Stimulated activated CD8-positive, alpha-beta memory T cell treated with anti-CD3 and anti-CD28 coated beads, Interleukin-7, amount 100 ng/mL, for 24 hours (primary cell): Measurements from ENCODE around the gene GABRA4.

ENCODE experiments used
- DNase-seq: peaks from one replicate; pipeline ENCODE4 v3.0.0-alpha.2; 2020; ENCODE audit warnings: low read depth

The GABRA4 gene

DNA sequence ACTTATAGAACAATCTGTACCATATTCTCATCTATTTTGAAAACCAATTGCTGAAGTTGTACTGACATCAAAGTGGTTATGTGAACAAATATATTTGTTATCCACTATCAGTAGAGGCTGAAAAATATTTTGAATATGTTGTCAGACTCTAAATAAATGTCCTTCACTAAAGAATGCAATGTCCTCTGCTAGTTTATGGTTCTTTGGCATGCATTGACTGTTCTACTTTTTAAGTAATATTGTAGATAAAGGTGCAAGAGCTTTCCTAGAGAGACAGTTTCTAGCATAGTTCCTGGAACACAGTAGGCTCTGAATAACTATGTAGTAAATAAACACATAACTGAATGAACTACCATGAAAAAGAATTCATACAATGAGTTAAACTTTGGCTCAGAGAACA lies 66.2 kb downstream of the GABRA4 start:
- DNase-seq = no peak

DNA sequence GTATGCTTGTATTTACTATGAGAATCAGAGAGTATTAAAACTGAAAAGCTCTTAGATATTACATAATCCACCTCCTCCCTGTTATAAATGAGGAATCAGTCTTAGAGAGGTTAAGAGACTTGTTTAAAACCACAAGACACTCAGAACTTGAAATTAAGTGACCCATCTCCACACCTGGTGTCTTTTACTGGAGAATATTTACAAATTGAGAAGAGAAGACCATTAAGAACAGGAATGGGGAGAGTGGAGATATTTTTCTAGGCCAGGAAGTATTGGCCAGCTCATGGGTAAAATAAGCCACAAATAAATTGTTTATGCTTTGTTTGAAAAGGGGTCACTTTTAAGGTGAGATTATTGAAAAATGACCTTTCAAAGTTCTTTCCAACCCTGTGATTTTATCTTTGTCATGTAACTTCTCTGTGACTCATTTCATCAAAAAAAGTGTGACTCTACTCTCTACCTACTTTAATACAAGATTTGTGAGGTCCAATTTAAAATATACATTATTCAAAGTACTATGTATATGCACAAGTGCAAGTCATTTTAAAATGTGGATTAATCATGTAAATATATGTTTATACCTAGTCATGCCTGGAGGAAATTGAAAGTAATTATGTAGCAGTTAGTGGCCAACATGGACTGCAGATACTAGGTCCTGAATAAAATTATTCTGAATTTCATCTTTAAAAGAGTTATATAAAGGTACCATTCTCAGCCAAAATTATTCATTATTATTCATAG lies 68.4 kb downstream of the GABRA4 start:
- no peak for DNase-seq

- DNase-seq = no peak
Observed at GRCh38 chr4:46922205-46922604, 71.2 kb downstream of the GABRA4 start.

GRCh38 chr4:46909078-46909477 lies 84.3 kb downstream of the GABRA4 start, which contains the start of gene COX7B2:
COX7B2 (minus strand) TSS chr4:46909245; CDS start chr4:46735192, 174,053 bp downstream.
- DNase-seq = no peak

DNA sequence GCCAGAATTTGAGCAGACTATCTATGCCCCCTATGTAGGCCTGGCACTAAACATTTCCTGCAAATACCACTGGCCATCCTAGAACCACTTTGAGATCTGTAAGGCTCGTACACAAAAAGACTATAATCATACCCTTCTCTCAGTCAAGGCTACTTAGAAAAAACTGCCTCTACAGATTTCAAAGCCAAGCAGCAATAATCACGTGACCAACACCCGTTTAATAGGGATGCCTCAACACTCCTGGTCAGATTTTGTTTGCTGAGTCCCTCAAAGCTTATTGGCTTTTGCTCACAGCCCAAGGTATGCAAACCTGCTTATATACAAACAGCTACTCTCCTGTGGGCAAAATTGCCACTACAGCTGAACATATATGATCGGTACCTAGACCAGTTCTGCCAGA lies 85.2 kb downstream of the GABRA4 start:
- no peak for DNase-seq

- DNase-seq = no peak
Observed at GRCh38 chr4:46900082-46900481, 93.3 kb downstream of the GABRA4 start.

GRCh38 chr4:46894826-46895225 lies 98.6 kb downstream of the GABRA4 start:
- DNase-seq = no peak

DNA sequence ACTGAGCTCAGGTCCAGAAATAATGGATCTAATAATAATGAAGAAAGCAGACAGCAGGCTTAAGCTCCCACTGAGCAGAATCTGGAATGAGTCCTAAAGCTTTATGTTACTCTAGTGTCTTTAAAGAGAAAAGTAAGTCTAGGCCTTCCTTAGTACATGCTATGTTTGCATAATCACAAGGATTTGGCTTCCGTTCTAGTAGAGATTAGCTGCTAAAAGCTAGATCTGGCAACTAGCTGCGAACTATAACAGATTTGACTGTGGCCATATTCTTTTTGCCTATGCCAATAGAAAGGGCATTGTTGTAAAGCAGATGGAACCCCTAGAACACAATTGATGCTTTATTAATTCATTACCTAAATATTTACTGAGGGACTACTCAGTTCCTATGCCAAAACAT lies 103.3 kb downstream of the GABRA4 start:
- DNase-seq = no peak

GRCh38 chr4:46889410-46889809 lies 104.0 kb downstream of the GABRA4 start:
- no peak for DNase-seq

GRCh38 chr4:46886711-46887110 lies 106.7 kb downstream of the GABRA4 start:
- no peak for DNase-seq

DNA sequence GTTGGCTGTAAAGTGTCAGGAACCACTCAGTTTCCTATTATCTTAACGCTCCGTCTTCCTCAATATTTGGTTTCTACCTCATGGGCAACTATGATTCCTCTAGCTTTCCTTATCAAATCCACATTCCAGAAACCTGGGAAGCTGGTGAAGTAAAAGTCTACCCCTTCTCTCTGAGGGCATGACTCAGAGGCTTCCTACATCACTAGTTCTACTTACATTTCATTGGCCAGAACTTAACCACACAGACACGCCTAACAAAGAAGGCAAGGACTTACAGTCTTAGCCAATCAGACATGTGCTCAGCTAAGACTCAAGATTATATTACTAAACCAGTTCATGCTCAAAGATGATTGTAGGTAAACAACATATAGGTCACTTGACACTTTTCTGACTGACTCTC lies 114.7 kb downstream of the GABRA4 start:
- no peak for DNase-seq

- DNase-seq = no peak
Observed at GRCh38 chr4:46874811-46875210, 118.6 kb downstream of the GABRA4 start.

DNA sequence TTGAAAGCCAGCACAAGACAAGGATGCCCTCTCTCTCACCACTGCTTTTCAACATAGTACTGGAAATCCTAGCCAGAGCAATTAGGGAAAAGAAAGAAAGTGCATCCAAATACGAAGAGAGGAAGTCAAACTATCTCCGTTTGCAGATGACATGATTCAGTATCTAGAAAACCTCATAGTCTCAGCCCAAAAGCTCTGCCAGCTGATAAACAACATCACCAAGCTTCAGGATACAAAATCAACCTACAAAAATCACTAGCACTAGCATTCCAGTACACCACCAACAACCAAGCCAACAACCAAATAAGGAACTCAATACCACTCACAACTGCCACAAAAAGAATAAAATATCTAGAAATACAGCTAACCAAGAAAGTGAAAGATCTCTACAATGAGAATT lies 123.0 kb downstream of the GABRA4 start:
- DNase-seq = no peak
